Natural killer cell (primary cell): ENCODE measurements around the gene MMP15. TPM values are rescaled to one million over a fixed set of nuclear protein-coding genes. Genes with fewer than 3 reads are reported as not detected.

Experiments
- ATAC-seq, 3 donors: fragments of 150-1000 bp in 2 of 3; fragments of 200-7000 bp in 1 of 3; cut with Tn5 transposase; 1 replicate in 1 of 3; 2 replicates in 2 of 3; pipeline ENCODE4 v1.10.0; 2021; ENCODE audit warnings: mild to moderate bottlenecking in 2 of 3, moderate library complexity in 2 of 3
- DNase-seq, 2 donors: peaks; one replicate each; pipeline versions ENCODE4 v3.0.0 to v3.0.0-alpha.2; 2013 to 2021; ENCODE audit warnings: mixed read lengths in 1 of 2
- H3K27ac ChIP-seq: one replicate; pipeline ENCODE4 v1.5.1; 2013; ENCODE audit warnings: mild to moderate bottlenecking, low read length
- H3K27me3 ChIP-seq: one replicate; pipeline ENCODE4 v1.6.1; 2013; ENCODE audit warnings: low read length; ENCODE audit not compliant: control insufficient read depth, insufficient read depth
- H3K36me3 ChIP-seq: one replicate; pipeline ENCODE4 v1.6.1; 2013; ENCODE audit warnings: low read length; ENCODE audit not compliant: control insufficient read depth, insufficient read depth
- H3K4me1 ChIP-seq: one replicate; pipeline ENCODE4 v1.6.1; 2013; ENCODE audit warnings: low read length; ENCODE audit not compliant: control insufficient read depth, insufficient read depth
- H3K4me3 ChIP-seq: one replicate; pipeline ENCODE4 v1.5.1; 2013; ENCODE audit warnings: low read length
- H3K9me3 ChIP-seq: one replicate; pipeline ENCODE4 v1.6.1; 2013; ENCODE audit warnings: low read length; ENCODE audit not compliant: control insufficient read depth, insufficient read depth
- H3K27ac Mint-ChIP-seq, 2 donors: one replicate each; pipeline ENCODE4 v1.8.0; 2022; ENCODE audit warnings: mild to moderate bottlenecking in 2 of 2, mixed read lengths in 2 of 2, moderate library complexity in 1 of 2
- H3K27me3 Mint-ChIP-seq, 2 donors: one replicate each; pipeline ENCODE4 v1.8.0; 2022; ENCODE audit warnings: low read depth in 2 of 2, mixed read lengths in 2 of 2
- H3K36me3 Mint-ChIP-seq: one replicate; pipeline ENCODE4 v1.8.0; 2022; ENCODE audit warnings: mixed read lengths
- H3K4me1 Mint-ChIP-seq, 2 donors: one replicate each; pipeline ENCODE4 v1.8.0; 2022; ENCODE audit warnings: mixed read lengths in 2 of 2
- H3K4me3 Mint-ChIP-seq: one replicate; pipeline ENCODE4 v1.8.0; 2022; ENCODE audit warnings: mild to moderate bottlenecking, moderate library complexity, mixed read lengths
- H3K9me3 Mint-ChIP-seq, 2 donors: one replicate each; pipeline ENCODE4 v1.8.0; 2022; ENCODE audit warnings: mixed read lengths in 2 of 2
- WGBS: methylation state at CpG from one replicate; pipeline ENCODE4 v1.1.7; 2013; ENCODE audit warnings: missing lambda C conversion rate; ENCODE audit not compliant: insufficient coverage; 5-methylcytosine and 5-hydroxymethylcytosine counted together
- intact Hi-C: fragments of 100-400 bp; cut with micrococcal nuclease; formaldehyde crosslinking; loops from one replicate; pipeline ENCODE4 v1.14.2; 2022
- total RNA-seq, 4 donors: library from RNA; stranded (reverse); fragments of 120-200 nt in 1 of 4; gene quantifications; one replicate each; pipeline versions ENCODE4 v1.2.3 to v1.2.4, GENCODE V29; 2013 to 2022
- TF ChIP-seq, protein P1 (sequence below): fragments of 200-600 bp; IDR thresholded peaks from one replicate; pipeline ENCODE4 v1.8.0; 2022; ENCODE audit warnings: antibody characterized with exemption

The MMP15 gene
- total RNA-seq, 3 donors from 2014 or later (not counting 1 experiment from before 2014, with no cell fraction given): 0.23 to 0.27 (median 0.24) TPM

DNA sequence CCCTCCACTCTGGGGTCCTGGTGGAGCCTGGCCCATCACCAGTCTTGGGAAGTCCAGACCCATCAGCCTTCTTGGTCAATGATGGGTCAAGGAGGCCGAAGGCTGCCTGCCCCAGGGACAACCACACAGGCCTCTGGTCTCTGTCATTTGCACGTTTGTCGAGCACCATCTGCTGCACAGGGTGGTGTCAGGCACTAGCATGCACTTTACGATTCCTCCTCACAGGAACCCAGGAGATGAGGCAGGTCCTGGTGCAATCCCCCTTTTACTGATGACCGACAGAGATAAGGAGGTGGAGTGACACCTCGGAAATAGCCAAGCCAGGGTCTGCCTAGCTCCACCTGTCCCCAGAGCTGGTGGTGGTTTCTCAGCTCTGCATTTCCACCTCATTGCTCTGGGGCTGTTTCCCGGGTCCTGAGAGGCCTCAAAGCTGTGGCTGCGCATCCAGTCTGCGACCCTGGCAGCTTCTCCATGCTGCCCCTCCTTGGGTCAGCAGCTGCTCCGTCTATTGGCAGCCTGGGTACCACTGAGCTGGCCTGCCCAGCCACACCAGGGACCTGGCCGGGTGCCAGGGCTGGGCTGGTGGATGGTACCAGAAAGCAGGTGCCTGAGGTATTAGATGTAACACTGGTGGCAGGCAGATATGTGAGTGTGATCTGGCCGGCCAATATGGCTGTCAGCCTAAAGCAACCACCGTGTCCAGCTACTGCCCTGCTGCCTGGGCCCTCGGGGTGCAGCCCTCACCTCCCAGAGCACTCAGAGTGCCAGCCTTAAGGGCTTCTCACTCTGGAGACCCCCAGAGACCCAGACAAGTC is 10.0 kb downstream of the MMP15 start:
- Histone ChIP-seq H3K4me3 (no peak overlapping the region), H3K36me3 (no peaks in the 10 kb centered on the region), H3K9me3 (no peaks in the 10 kb centered on the region), H3K27ac (no peak overlapping the region), H3K4me1 (no peaks in the 10 kb centered on the region), H3K27me3 (no peaks in the 10 kb centered on the region)
- no peaks in the 10 kb centered on the region for H3K9me3 Mint-ChIP-seq
- TF ChIP-seq, protein P1, sequence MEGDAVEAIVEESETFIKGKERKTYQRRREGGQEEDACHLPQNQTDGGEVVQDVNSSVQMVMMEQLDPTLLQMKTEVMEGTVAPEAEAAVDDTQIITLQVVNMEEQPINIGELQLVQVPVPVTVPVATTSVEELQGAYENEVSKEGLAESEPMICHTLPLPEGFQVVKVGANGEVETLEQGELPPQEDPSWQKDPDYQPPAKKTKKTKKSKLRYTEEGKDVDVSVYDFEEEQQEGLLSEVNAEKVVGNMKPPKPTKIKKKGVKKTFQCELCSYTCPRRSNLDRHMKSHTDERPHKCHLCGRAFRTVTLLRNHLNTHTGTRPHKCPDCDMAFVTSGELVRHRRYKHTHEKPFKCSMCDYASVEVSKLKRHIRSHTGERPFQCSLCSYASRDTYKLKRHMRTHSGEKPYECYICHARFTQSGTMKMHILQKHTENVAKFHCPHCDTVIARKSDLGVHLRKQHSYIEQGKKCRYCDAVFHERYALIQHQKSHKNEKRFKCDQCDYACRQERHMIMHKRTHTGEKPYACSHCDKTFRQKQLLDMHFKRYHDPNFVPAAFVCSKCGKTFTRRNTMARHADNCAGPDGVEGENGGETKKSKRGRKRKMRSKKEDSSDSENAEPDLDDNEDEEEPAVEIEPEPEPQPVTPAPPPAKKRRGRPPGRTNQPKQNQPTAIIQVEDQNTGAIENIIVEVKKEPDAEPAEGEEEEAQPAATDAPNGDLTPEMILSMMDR: no peak
- intact Hi-C loops: no loop called here
- no peak overlapping the region for H3K27ac Mint-ChIP-seq
- 88% methylated on average over 14 of the region's 14 CpGs for WGBS
- H3K27me3 Mint-ChIP-seq: no peaks in the 10 kb centered on the region
- no peak overlapping the region for H3K4me3 Mint-ChIP-seq
- no peaks in the 10 kb centered on the region for H3K4me1 Mint-ChIP-seq
- ATAC-seq (no peak), DNase-seq (no peak)
- no peaks in the 10 kb centered on the region for H3K36me3 Mint-ChIP-seq

DNA sequence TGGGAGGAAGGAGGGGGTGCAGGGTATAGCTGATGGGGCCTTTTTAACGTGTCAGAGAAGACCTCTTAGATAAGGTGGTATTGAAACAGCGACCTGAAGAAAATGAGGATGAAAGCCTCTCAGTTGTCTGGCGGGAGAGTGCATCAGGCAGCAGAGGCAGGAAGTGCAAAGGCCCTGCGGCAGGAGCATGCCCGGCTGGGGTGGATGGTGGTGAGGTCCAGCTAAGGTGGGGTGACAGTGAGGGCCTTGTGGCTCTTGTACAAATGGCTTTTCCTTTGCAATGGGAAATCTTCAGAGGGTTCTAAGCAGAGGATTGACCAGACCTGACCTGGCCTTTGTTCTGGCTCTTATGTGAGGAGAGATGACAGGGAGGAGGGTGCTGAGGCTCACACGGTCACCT is 11.4 kb downstream of the MMP15 start:
- DNase-seq (no peak), ATAC-seq (no peak)
- no peak overlapping the region for H3K4me3 Mint-ChIP-seq
- H3K36me3 Mint-ChIP-seq: no peaks in the 10 kb centered on the region
- Histone ChIP-seq H3K27ac (no peak overlapping the region), H3K9me3 (no peaks in the 10 kb centered on the region), H3K27me3 (no peaks in the 10 kb centered on the region), H3K4me1 (no peaks in the 10 kb centered on the region), H3K36me3 (no peaks in the 10 kb centered on the region), H3K4me3 (no peak overlapping the region)
- TF ChIP-seq, protein P1: no peak
- 88% methylated on average over 6 of the region's 6 CpGs for WGBS
- H3K27me3 Mint-ChIP-seq: no peaks in the 10 kb centered on the region
- no peaks in the 10 kb centered on the region for H3K4me1 Mint-ChIP-seq
- H3K27ac Mint-ChIP-seq: no peak overlapping the region
- H3K9me3 Mint-ChIP-seq: no peaks in the 10 kb centered on the region
- intact Hi-C loops: no loop called here

DNA sequence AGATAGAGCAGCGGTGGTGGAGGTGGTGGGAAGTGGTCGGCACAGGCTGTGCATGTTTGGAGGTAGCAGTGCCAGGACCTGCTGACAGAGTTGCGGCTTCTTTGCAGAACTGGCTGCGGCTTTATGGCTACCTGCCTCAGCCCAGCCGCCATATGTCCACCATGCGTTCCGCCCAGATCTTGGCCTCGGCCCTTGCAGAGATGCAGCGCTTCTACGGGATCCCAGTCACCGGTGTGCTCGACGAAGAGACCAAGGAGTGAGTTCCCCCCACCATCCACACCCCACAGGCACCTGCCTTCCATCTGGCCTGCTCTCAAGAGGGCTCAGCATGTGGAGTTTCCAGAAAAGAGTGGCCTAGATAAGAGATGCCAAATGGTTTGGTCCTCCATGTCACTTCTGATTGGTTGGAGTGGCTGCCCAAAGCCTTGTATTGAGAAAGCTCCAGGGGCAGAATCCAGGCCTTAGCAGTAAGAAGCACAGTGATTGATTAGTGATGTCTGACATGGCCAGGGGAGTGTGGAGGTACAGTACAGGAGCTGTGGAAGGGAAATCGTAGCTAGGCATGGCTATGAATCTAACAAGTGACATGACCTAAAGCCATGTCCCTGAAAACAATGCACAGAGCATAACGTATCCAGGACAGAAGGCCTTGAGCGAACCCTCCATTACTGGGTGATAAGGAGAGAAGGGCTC is 12.0 kb downstream of the MMP15 start:
- H3K36me3 ChIP-seq: no peaks in the 10 kb centered on the region
- no peaks in the 10 kb centered on the region for H3K36me3 Mint-ChIP-seq
- no peak overlapping the region for H3K4me3 Mint-ChIP-seq
- H3K4me3 ChIP-seq: no peak overlapping the region
- no peak overlapping the region for H3K27ac ChIP-seq
- no peak for ATAC-seq
- TF ChIP-seq, protein P1: no peak
- intact Hi-C loops: no loop called here
- H3K4me1 Mint-ChIP-seq: no peaks in the 10 kb centered on the region
- no peak overlapping the region for H3K27ac Mint-ChIP-seq
- no peak for DNase-seq
- H3K27me3 ChIP-seq: no peaks in the 10 kb centered on the region
- 92% methylated on average over 16 of the region's 16 CpGs for WGBS
- H3K9me3 ChIP-seq: no peaks in the 10 kb centered on the region
- no peaks in the 10 kb centered on the region for H3K27me3 Mint-ChIP-seq
- H3K9me3 Mint-ChIP-seq: no peaks in the 10 kb centered on the region
- no peaks in the 10 kb centered on the region for H3K4me1 ChIP-seq
